GM18870 (cell line): ENCODE data around the gene SHANK3.

ENCODE experiments used
- ATAC-seq: cut with Tn5 transposase; IDR thresholded peaks from one replicate; pipeline ENCODE4 v1.9.1; 2021; ENCODE audit warnings: moderate library complexity; ENCODE audit not compliant: unreplicated experiment

Gene SHANK3

DNA sequence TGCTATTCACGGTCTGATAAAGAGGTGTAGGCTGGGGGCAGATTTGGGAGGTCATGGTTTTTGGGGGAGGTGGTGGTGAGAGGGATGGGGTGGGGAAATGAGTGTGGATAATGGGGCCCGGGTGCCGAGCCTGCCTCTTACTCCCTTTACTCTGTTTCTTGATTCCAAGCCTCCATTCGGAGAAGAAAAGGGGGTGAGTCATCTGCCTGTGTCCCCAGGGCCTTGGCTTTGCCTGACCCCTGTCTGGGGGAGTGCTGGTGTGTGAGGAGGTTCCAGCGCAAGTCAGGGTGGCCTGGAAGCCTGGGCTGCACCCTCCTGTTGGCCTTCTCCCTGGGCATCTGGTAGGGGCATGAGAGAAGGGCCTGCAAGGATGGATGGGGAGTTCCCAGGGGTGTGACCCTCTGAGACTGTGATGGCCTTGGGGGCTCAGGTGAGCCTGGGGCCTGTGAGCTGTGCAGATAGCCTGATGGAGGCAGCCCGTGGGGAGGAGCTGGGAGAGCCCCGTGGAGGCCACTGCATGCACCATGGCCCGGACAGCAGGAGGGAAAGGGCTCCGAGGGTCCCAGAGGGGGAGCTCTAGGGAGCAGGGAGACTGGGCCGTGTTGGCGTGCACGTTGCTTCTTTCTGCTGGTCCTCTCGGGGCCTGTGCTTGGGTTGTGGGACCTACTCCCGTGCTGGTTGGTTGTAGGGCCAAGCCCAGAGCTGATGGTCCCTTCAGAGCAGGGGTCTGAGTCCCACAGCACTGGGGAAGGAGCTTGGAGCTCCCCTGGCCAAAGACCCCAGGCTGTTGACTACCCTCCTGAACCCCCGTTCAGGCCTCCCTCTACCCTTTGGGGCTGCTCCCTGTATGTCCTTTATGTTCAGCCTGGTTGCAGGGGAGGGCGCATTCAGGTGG, 39.1 kb downstream of the SHANK3 start:
- no peak for ATAC-seq

DNA sequence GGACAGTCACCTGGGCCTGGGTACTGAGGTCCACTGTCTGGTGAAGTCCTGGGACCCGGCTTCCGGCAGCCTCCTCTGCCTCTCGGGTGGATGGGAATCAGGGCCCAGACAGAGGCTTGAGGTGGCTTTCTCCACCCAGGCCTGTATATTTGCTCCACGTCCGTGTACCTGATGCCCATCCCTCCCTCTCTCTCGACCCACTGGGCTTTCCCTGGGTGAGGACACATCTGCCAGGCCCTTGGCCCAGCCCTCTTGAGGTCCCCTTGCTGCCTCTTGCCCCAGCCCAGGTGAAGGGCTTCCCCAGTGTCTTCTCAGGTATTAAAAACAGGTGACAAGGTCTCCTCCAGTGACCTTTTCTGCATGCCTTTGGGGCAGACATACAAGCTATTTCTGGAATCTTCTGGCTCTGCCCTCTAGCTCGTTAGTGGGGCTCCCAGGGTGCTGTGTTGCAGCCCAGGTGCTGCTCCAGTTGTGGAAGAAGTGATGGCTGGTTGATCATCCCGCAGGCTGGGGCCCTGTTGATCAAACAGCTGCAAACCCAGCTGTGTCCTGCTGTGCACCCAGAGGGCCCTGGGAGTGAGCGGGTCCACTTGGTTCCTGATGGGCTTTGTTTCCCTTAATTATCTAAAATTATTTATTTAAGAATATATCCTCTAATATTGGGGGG, 39.9 kb downstream of the SHANK3 start:
- ATAC-seq, result no peak

DNA sequence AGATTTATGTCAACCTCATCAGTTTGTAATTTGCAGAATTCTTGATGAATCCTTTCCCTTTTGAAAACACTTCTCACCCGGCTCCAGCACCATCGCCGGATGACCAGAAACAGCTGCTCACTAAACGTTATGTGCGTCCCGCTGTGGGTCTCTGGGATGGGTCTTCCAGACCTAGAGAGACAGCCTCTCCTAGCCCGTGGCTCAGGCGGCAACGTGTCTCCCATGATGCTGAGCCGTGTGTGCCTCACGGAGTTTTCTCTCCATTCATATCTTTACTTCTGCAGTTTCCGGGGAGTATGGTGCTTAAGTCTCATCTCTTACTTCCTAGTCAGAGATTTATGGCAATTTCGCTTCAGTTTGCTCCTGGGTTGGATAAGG, 40.4 kb downstream of the SHANK3 start:
- no peak for ATAC-seq

DNA sequence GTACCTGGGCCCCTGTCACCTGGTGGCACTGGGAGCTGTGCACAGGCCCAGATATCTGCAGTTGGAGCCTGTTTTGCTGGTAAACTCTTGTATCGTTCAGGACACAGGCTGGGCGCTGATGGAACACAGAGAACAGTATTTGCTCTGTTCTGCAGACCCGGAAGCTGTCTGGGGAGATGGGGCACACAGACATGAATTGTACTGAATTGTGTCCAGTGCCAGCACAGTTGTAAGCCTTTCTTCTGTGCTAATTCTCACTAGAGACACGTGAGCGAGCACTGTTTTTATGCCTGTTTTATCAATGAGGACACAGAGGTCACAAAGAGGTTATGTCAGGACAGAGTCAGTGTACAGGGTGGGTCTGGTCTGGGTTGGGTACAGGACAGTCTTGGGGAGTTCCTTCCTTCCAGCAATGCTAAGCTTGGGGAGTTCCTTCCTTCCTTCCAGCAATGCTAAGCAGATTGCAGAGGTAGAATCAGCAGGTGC, 41.0 kb downstream of the SHANK3 start:
- ATAC-seq, result no peak

DNA sequence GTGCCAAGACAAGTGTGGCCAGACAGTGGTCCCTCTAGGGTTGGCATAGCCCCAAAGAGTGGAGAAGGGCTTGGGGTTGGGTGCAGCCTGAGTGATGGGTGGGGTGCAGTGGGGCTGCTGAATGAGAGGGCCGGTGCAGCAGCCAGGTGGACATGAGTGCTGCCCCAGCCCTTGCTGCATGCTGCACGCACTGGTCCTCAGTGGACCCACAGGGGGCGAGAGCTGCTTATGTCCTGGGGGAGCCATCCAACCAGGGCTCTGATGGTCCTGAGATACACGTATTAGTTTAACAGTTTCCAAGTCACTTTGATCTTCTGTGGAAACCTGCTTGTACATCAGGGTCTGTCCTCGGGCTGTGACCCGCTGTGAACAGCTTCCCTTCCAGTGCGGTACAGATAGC, 41.5 kb downstream of the SHANK3 start:
- no peak for ATAC-seq

DNA sequence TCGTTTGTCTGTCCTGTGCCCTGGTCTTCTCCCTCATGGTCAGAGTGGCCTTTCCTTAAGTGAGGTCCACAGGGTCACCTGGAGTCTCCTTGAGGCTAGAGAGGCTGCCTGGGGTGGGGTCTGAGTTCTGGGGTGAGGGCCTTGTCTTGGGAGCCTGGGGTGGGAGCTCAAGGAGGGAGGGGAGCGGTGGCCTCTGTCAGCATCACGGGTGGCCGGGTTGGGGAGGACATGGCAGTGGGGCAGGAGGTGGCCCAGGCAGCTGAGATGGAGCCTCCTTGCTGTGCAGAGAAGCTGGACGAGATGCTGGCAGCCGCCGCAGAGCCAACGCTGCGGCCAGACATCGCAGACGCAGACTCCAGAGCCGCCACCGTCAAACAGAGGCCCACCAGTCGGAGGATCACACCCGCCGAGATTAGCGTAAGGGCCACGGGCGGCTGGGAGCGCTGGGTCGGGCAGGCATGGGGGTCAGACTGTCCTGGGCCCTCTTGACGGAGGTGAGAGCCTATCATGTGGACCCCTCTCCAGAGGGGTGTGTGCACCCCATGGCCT, 42.1 kb downstream of the SHANK3 start:
- no peak for ATAC-seq

DNA sequence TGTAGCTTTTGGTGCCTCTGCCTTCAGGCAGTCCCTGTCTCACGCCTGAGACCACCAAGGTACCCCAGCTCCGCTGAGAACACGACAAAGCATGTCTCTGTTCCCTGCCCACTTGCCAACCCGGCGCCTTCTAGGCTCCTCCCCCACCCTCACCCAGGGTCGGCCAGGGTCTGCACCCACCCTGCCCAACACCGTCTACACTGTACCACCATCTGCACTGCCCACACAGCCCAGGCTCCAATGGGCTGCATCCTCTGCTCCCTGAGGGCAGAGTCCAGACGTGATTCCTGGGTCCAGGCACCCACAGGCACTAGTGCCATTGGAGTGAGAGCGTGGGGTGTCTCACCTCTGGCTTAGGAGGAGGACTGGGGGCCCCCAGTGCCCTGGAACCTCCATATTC, 42.6 kb downstream of the SHANK3 start:
- ATAC-seq, result no peak

DNA sequence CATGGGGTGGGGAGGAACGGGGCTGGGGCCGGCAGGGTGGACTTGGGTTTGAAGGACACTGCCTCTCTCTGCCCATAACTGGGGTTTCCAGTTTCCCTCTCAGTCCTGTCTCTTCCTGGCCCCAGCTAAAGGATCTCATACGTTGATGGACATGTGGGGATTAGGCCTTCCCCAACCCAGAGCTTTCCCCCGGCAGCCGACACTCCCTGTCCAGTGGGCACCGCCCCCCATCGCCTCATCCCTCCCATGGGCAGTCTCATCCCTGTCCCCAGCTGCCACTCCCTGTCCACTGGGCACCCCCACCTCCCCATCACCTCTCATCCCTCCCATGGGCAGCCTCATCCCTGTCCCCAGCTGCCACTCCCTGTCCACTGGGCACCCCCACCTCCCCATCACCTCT, 43.2 kb downstream of the SHANK3 start:
- ATAC-seq, result no peak

DNA sequence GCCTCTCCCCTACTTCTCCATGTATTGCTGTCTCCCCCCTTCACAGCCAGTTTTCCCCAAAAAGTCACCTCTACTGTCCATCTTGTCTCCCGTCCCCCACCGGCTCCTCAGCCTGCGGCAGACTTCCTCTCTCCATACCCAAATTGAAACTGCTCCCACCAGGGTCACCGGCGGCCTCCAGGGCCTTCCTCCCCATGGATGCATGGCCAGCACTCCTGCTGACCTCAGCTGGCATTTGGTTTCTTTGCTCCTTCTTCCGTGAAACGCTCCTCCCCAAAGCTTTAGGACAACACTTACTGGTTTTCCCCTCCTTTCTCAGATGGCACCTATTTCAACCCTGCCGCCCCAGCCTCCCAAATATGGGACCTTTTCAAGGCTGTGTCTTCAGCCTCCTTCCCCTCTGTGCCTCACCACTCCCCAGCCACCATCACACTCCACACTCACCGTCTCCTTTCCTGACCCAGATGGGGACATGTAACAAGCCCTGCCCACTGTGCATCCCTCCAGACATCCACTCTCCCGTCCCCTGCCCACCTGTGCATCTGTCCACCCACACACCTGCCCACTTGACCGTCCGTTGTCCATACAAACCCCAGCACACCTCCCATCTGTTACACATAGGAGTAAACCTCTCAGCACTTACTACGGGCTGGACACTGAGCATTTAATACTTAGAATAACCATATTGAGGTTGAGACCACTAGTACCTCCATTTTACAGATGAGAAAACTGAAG, 43.8 kb downstream of the SHANK3 start:
- no peak for ATAC-seq

DNA sequence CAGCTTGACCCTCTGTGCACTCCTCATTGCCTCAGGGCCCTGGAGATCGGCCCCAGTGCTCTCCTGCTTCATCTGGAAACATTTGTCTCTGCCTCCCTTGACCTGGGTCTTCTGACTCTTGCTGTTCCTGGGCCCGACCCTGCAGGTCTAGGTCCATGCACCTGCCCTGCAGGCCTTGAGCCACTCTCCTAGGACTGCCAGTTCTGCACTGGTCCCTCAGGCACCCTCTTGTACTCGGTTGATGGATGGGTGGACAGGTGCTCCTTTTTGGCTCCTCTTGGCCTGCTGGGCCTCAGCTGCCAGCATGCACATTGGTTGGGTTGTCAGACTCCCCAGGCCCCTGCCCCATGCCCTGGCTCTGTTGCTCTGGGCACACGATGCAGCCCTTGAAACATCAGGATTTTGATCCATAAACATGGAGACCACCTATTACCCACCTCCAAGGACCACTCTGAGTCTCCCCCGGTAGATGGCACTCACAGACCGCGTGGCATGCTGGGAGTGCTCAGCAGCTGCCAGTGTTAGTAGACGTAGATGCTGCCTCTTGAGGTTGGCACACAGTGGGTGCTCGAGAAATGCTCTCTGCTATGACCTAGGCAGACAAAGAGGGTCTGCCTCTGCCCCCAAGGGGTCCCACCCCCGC, 45.2 kb downstream of the SHANK3 start:
- no peak for ATAC-seq

DNA sequence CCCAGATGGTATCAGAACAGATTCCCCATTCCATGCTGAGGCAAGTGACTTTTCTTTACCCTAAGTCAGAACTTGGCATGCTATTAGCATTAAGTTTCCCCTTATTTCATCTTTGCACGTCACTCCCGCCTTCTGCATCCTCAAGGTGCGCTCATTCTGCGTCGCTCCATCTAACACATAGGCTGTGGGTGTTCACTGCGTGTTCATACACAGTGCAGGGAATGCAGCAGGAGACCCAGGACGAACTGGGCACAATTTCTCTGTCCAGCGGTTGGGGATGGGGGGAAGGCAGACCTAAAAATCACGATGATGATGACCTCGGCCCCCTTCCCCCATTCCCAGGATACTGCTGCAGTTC, 45.7 kb downstream of the SHANK3 start:
- no peak for ATAC-seq

DNA sequence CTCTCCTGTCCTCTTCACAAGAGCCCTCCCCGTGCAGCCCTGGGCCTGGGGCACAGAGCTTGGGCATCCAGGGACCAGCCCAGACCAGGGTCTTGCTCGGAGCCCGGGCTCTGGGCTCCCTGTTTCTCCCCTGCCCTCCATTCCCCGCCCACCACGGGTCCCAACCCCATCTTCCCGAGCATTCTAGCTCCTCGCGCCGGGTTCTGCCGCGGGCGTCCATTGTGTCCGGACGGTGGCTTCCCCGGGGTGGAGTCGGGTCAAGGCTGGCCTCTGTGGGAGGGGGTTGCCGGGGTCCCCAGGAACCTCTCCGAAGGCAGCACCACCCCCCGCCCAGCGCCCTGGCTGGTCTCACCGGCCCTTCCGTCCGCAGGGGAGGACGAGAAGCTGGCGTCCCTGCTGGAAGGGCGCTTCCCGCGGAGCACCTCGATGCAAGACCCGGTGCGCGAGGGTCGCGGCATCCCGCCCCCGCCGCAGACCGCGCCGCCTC, 47.2 kb downstream of the SHANK3 start:
- no peak for ATAC-seq

DNA sequence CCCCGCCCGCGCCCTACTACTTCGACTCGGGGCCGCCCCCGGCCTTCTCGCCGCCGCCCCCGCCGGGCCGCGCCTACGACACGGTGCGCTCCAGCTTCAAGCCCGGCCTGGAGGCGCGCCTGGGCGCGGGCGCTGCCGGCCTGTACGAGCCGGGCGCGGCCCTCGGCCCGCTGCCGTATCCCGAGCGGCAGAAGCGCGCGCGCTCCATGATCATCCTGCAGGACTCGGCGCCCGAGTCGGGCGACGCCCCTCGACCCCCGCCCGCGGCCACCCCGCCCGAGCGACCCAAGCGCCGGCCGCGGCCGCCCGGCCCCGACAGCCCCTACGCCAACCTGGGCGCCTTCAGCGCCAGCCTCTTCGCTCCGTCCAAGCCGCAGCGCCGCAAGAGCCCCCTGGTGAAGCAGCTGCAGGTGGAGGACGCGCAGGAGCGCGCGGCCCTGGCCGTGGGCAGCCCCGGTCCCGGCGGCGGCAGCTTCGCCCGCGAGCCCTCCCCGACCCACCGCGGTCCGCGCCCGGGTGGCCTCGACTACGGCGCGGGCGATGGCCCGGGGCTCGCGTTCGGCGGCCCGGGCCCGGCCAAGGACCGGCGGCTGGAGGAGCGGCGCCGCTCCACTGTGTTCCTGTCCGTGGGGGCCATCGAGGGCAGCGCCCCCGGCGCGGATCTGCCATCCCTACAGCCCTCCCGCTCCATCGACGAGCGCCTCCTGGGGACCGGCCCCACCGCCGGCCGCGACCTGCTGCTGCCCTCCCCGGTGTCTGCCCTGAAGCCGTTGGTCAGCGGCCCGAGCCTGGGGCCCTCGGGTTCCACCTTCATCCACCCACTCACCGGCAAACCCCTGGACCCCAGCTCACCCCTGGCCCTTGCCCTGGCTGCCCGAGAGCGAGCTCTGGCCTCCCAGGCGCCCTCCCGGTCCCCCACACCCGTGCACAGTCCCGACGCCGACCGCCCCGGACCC, 48.0 kb downstream of the SHANK3 start:
- no peak for ATAC-seq

DNA sequence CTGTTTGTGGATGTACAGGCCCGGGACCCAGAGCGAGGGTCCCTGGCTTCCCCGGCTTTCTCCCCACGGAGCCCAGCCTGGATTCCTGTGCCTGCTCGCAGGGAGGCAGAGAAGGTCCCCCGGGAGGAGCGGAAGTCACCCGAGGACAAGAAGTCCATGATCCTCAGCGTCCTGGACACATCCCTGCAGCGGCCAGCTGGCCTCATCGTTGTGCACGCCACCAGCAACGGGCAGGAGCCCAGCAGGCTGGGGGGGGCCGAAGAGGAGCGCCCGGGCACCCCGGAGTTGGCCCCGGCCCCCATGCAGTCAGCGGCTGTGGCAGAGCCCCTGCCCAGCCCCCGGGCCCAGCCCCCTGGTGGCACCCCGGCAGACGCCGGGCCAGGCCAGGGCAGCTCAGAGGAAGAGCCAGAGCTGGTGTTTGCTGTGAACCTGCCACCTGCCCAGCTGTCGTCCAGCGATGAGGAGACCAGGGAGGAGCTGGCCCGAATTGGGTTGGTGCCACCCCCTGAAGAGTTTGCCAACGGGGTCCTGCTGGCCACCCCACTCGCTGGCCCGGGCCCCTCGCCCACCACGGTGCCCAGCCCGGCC, 48.7 kb downstream of the SHANK3 start:
- no peak for ATAC-seq

DNA sequence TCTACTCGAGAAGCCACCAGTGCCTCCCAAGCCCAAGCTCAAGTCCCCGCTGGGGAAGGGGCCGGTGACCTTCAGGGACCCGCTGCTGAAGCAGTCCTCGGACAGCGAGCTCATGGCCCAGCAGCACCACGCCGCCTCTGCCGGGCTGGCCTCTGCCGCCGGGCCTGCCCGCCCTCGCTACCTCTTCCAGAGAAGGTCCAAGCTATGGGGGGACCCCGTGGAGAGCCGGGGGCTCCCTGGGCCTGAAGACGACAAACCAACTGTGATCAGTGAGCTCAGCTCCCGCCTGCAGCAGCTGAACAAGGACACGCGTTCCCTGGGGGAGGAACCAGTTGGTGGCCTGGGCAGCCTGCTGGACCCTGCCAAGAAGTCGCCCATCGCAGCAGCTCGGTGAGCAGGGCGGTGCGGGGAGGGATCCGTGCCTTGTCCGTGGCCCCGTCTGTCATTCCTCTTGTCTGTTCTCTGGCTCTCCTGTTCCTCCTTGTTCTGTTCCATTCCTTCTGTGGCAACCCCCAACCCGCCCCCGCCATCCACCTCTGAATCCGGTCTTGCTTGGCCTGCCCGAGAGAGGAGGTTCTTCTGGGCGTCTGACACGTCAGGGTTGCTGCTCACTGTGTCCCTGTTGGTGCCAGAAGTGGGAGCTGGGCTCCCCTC, 49.6 kb downstream of the SHANK3 start:
- no peak for ATAC-seq
